Breast epithelium (tissue), 4 donors: ENCODE data around the gene SMARCD3. TPM values are rescaled to one million over a fixed set of nuclear protein-coding genes. Genes with fewer than 3 reads are reported as not detected.

Experiments
- DNase-seq, 2 donors: peaks; one replicate each; pipeline ENCODE4 v3.0.0-alpha.2; 2019; ENCODE audit warnings: low spot score in 2 of 2
- H3K27ac ChIP-seq, 2 donors: fragments of 200-600 bp; sonication (generic) in 1 of 2; one replicate each; pipeline ENCODE4 v1.5.1; 2016 to 2019; ENCODE audit warnings: mild to moderate bottlenecking in 1 of 2
- H3K27me3 ChIP-seq, 2 donors: fragments of 200-600 bp; sonication (generic) in 1 of 2; one replicate each; pipeline versions ENCODE4 v1.5.1 to v1.6.0; 2017 to 2019; ENCODE audit warnings: control low read depth in 1 of 2, mild to moderate bottlenecking in 1 of 2
- H3K36me3 ChIP-seq: fragments of 200-600 bp; one replicate; pipeline ENCODE4 v1.5.1; 2019
- H3K4me1 ChIP-seq, 2 donors: fragments of 200-600 bp; sonication (generic); one replicate each; pipeline ENCODE4 v1.5.1; 2016 to 2019; ENCODE audit warnings: control low read depth in 1 of 2
- H3K4me3 ChIP-seq, 3 donors: fragments of 200-600 bp; sonication (generic); 1 replicate in 2 of 3; 2 replicates in 1 of 3; pipeline ENCODE4 v1.5.1; 2016 to 2019; ENCODE audit warnings: mild to moderate bottlenecking in 3 of 3, moderate library complexity in 2 of 3
- H3K9me3 ChIP-seq, 2 donors: fragments of 200-600 bp; sonication (generic) in 1 of 2; one replicate each; pipeline ENCODE4 v1.5.1; 2016 to 2019; ENCODE audit warnings: control low read depth in 1 of 2
- CTCF ChIP-seq, 3 donors: fragments of 450-650 bp; IDR thresholded peaks; one replicate each; pipeline ENCODE4 v1.5.1; 2016 to 2017; ENCODE audit warnings: antibody characterized with exemption in 3 of 3, mild to moderate bottlenecking in 3 of 3, moderate library complexity in 3 of 3
- POLR2A ChIP-seq: fragments of 450-650 bp; IDR thresholded peaks from one replicate; pipeline ENCODE4 v1.6.1; 2016; ENCODE audit warnings: antibody characterized with exemption, mild to moderate bottlenecking, moderate library complexity
- POLR2AphosphoS5 ChIP-seq, 3 donors: sonication (generic); formaldehyde crosslinking; IDR thresholded peaks; one replicate each; pipeline ENCODE4 v1.6.1; 2017; ENCODE audit warnings: antibody characterized with exemption in 3 of 3
- intact Hi-C: fragments of 100-400 bp; cut with DNase I; formaldehyde crosslinking; loops from one replicate; pipeline ENCODE4 v1.15.1; 2023; ENCODE audit warnings: low total_unique reads
- total RNA-seq, 3 donors: library from RNA; depleted of rRNA; stranded (reverse); fragments of >200 nt; gene quantifications; one replicate each; pipeline ENCODE4 v1.1.0, GENCODE V29; 2016

The SMARCD3 gene
- total RNA-seq, 3 donors from 2014 or later, result 21.3 to 69.5 (median 43.5) TPM

GRCh38 chr7:151208253-151208862 lies 40.1 kb downstream of the SMARCD3 start:
- intact Hi-C loops, result no loop called here
- TF ChIP-seq POLR2A (no peak), POLR2AphosphoS5 (IDR thresholded peaks at IDR 0.05) (no peak), CTCF (IDR thresholded peaks at IDR 0.05) (no peak)
- no peak overlapping the region for H3K27ac ChIP-seq
- H3K4me3 ChIP-seq, result no peak overlapping the region
- H3K27me3 ChIP-seq, result peaks cover 0 to 7% of the 10 kb centered on the region in 2 donors
- DNase-seq, result no peak
- H3K36me3 ChIP-seq, result no peaks in the 10 kb centered on the region
- H3K9me3 ChIP-seq, result no peaks in the 10 kb centered on the region
- no peaks in the 10 kb centered on the region for H3K4me1 ChIP-seq

GRCh38 chr7:151207804-151208203 lies 40.7 kb downstream of the SMARCD3 start:
- no peak for TF ChIP-seq CTCF (IDR thresholded peaks at IDR 0.05)
- no peak for TF ChIP-seq POLR2A
- no peak for TF ChIP-seq POLR2AphosphoS5 (IDR thresholded peaks at IDR 0.05)
- no peaks in the 10 kb centered on the region for H3K4me1 ChIP-seq
- DNase-seq, result no peak
- intact Hi-C loops, result no loop called here
- H3K36me3 ChIP-seq, result no peaks in the 10 kb centered on the region
- H3K4me3 ChIP-seq, result no peak overlapping the region
- H3K9me3 ChIP-seq, result no peaks in the 10 kb centered on the region
- H3K27me3 ChIP-seq, result peaks cover 0 to 7% of the 10 kb centered on the region in 2 donors
- no peak overlapping the region for H3K27ac ChIP-seq

GRCh38 chr7:151207315-151207714 lies 41.2 kb downstream of the SMARCD3 start:
- DNase-seq, result no peak
- no peak overlapping the region for H3K27ac ChIP-seq
- TF ChIP-seq CTCF (IDR thresholded peaks at IDR 0.05), result no peak
- TF ChIP-seq POLR2A, result no peak
- TF ChIP-seq POLR2AphosphoS5 (IDR thresholded peaks at IDR 0.05), result no peak
- H3K27me3 ChIP-seq, result peaks cover 0 to 7% of the 10 kb centered on the region in 2 donors
- H3K4me1 ChIP-seq, result no peaks in the 10 kb centered on the region
- no peak overlapping the region for H3K4me3 ChIP-seq
- no peaks in the 10 kb centered on the region for H3K36me3 ChIP-seq
- no peaks in the 10 kb centered on the region for H3K9me3 ChIP-seq
- intact Hi-C loops, result no loop called here

- Histone ChIP-seq H3K4me1 (no peaks in the 10 kb centered on the region), H3K9me3 (no peaks in the 10 kb centered on the region), H3K27ac (no peak overlapping the region), H3K4me3 (no peak overlapping the region), H3K36me3 (no peaks in the 10 kb centered on the region), H3K27me3 (peaks cover 0 to 7% of the 10 kb centered on the region in 2 donors)
- TF ChIP-seq POLR2A (no peak), CTCF (IDR thresholded peaks at IDR 0.05) (no peak), POLR2AphosphoS5 (IDR thresholded peaks at IDR 0.05) (no peak)
- no peak for DNase-seq
- intact Hi-C loops, result no loop called here
These were observed 41.6 kb downstream of the SMARCD3 start for GRCh38 chr7:151206914-151207313.

- Histone ChIP-seq H3K4me3 (no peak overlapping the region), H3K27ac (no peak overlapping the region), H3K27me3 (peaks cover 0 to 7% of the 10 kb centered on the region in 2 donors), H3K4me1 (no peaks in the 10 kb centered on the region), H3K36me3 (no peaks in the 10 kb centered on the region), H3K9me3 (no peaks in the 10 kb centered on the region)
- TF ChIP-seq POLR2AphosphoS5 (IDR thresholded peaks at IDR 0.05) (no peak), POLR2A (no peak), CTCF (IDR thresholded peaks at IDR 0.05) (no peak)
- DNase-seq, result no peak
- intact Hi-C loops, result no loop called here
These were observed 42.8 kb downstream of the SMARCD3 start for GRCh38 chr7:151205730-151206129.
